H1 (cell line): Measurements from ENCODE around the gene IL1RAPL1. TPM values are rescaled to one million over a fixed set of nuclear protein-coding genes. Genes with fewer than 3 reads are reported as not detected.

Source experiments
- CTCF ChIA-PET: fragments of 300-600 bp; sonication (Branson Sonifier 250); formaldehyde crosslinking; loops from one replicate; lab custom pipeline; 2021; ENCODE audit not compliant: partially characterized antibody; lab: Charles Lee
- POLR2A ChIA-PET: fragments of 300-600 bp; sonication (Branson Sonifier 250); formaldehyde crosslinking; loops from one replicate; lab custom pipeline; 2021; ENCODE audit warnings: inconsistent platforms; ENCODE audit not compliant: partially characterized antibody; lab: Charles Lee
- DNase-seq, 2 experiments: peaks; one replicate each; pipeline versions ENCODE4 v3.0.0 to v3.0.0-alpha.2; 2010 to 2022; ENCODE audit warnings: low spot score in 2 of 2, low read depth in 1 of 2, mixed read lengths in 1 of 2
- FAIRE-seq: peaks from 2 replicates; lab custom pipeline; 2011; peaks lifted over from hg19 to GRCh38; lab: Jason Lieb, UNC
- H2AFZ ChIP-seq: 2 replicates; pipeline ENCODE4 v1.8.1; 2012; ENCODE audit warnings: low read length, inconsistent platforms
- H2AK5ac ChIP-seq: 2 replicates; pipeline ENCODE4 v1.6.1; 2013; ENCODE audit warnings: low read depth, low read length
- H2BK120ac ChIP-seq: replicated peaks from 2 replicates; pipeline ENCODE3; 2013; ENCODE audit warnings: low read depth, low read length, inconsistent platforms
- H2BK12ac ChIP-seq: 2 replicates; pipeline ENCODE4 v1.6.1; 2013; ENCODE audit warnings: low read depth, low read length
- H2BK15ac ChIP-seq: 2 replicates; pipeline ENCODE4 v1.6.1; 2013; ENCODE audit warnings: low read length
- H2BK20ac ChIP-seq: 2 replicates; pipeline ENCODE4 v1.6.1; 2013; ENCODE audit warnings: low read length
- H2BK5ac ChIP-seq: 2 replicates; pipeline ENCODE4 v1.6.1; 2013; ENCODE audit warnings: low read depth, low read length
- H3K14ac ChIP-seq: 2 replicates; pipeline ENCODE4 v1.6.1; 2013; ENCODE audit warnings: inconsistent platforms; ENCODE audit not compliant: insufficient read length
- H3K18ac ChIP-seq: 2 replicates; pipeline ENCODE4 v1.6.1; 2013; ENCODE audit warnings: low read length; ENCODE audit errors: extremely low read depth
- H3K23ac ChIP-seq: 2 replicates; pipeline ENCODE4 v1.6.1; 2013; ENCODE audit warnings: inconsistent platforms; ENCODE audit not compliant: insufficient read length
- H3K23me2 ChIP-seq: 2 replicates; pipeline ENCODE4 v1.6.1; 2013; ENCODE audit warnings: low read depth, low read length
- H3K27ac ChIP-seq: 2 replicates; pipeline ENCODE4 v1.6.1; 2011; ENCODE audit warnings: low read depth, low read length, inconsistent platforms
- H3K27me3 ChIP-seq, 4 experiments: replicated peaks in 1 of 4; 1 replicate in 1 of 4; 2 replicates in 3 of 4; pipeline versions ENCODE4 v1.6.1 to v1.8.1; 2011 to 2013; ENCODE audit warnings: low read length in 3 of 4, mild to moderate bottlenecking in 3 of 4, inconsistent platforms in 2 of 4, mixed read lengths in 2 of 4, moderate library complexity in 1 of 4; ENCODE audit not compliant: control insufficient read depth in 3 of 4, insufficient read depth in 3 of 4; ENCODE audit errors: extremely low read depth in 1 of 4
- H3K36me3 ChIP-seq, 4 experiments: 2 replicates each; pipeline versions ENCODE4 v1.6.1 to v1.8.1; 2011 to 2013; ENCODE audit warnings: mild to moderate bottlenecking in 4 of 4, low read length in 3 of 4, moderate library complexity in 2 of 4, control low read depth in 1 of 4, inconsistent platforms in 1 of 4; ENCODE audit not compliant: insufficient read depth in 4 of 4, control insufficient read depth in 2 of 4
- H3K4ac ChIP-seq: replicated peaks from 2 replicates; pipeline ENCODE3; 2013; ENCODE audit warnings: low read length, low read depth, mixed read lengths, inconsistent platforms; ENCODE audit not compliant: insufficient read length
- H3K4me1 ChIP-seq, 4 experiments: replicated peaks in 1 of 4; 1 replicate in 1 of 4; 2 replicates in 3 of 4; pipeline versions ENCODE4 v1.6.1 to v1.8.1; 2011 to 2013; ENCODE audit warnings: low read length in 3 of 4, inconsistent platforms in 2 of 4, mixed read lengths in 1 of 4; ENCODE audit not compliant: insufficient read depth in 4 of 4, control insufficient read depth in 3 of 4
- H3K4me2 ChIP-seq, 2 experiments: 2 replicates each; pipeline versions ENCODE4 v1.6.1 to v1.8.1; 2011 to 2013; ENCODE audit warnings: low read depth in 2 of 2, low read length in 2 of 2, control low read depth in 1 of 2, inconsistent platforms in 1 of 2, mild to moderate bottlenecking in 1 of 2; ENCODE audit not compliant: insufficient read depth in 1 of 2
- H3K4me3 ChIP-seq, 4 experiments: fragments of 200-600, 300-600 bp in 1 of 4; sonication (generic), shearing (Covaris generic), sonication (Bioruptor Twin) in 1 of 4; 2 replicates each; pipeline versions ENCODE4 v1.5.1 to v1.8.1; 2011 to 2016; ENCODE audit warnings: low read length in 4 of 4, low read depth in 3 of 4, control low read depth in 2 of 4, inconsistent platforms in 2 of 4, mild to moderate bottlenecking in 2 of 4, mixed read lengths in 1 of 4, moderate library complexity in 1 of 4; ENCODE audit not compliant: insufficient read depth in 2 of 4; ENCODE audit errors: extremely low read depth in 1 of 4
- H3K56ac ChIP-seq: replicated peaks from 2 replicates; pipeline ENCODE3; 2013; ENCODE audit warnings: low read depth, mild to moderate bottlenecking, mixed read lengths, low read length, inconsistent platforms; ENCODE audit not compliant: insufficient read length
- H3K79me1 ChIP-seq: 2 replicates; pipeline ENCODE4 v1.6.1; 2013; ENCODE audit warnings: low read depth, low read length, control low read depth
- H3K79me2 ChIP-seq, 2 experiments: 2 replicates each; pipeline versions ENCODE4 v1.6.1 to v1.8.1; 2012 to 2013; ENCODE audit warnings: low read length in 2 of 2, mild to moderate bottlenecking in 2 of 2, inconsistent platforms in 1 of 2; ENCODE audit not compliant: insufficient read depth in 2 of 2, control insufficient read depth in 1 of 2
- H3K9ac ChIP-seq, 4 experiments: replicated peaks in 1 of 4; 1 replicate in 1 of 4; 2 replicates in 3 of 4; pipeline versions ENCODE4 v1.6.1 to v1.8.1; 2011 to 2013; ENCODE audit warnings: low read depth in 3 of 4, low read length in 3 of 4, control low read depth in 2 of 4, mild to moderate bottlenecking in 2 of 4, moderate library complexity in 2 of 4, inconsistent platforms in 1 of 4; ENCODE audit errors: extremely low read depth in 1 of 4
- H3K9me3 ChIP-seq, 2 experiments: 2 replicates each; pipeline versions ENCODE4 v1.6.1 to v1.8.1; 2012 to 2013; ENCODE audit warnings: mild to moderate bottlenecking in 2 of 2, moderate library complexity in 2 of 2, control low read depth in 1 of 2, inconsistent platforms in 1 of 2, low read depth in 1 of 2, low read length in 1 of 2, mixed read lengths in 1 of 2; ENCODE audit not compliant: insufficient read depth in 2 of 2
- H4K20me1 ChIP-seq, 2 experiments: replicated peaks in 1 of 2; 2 replicates each; pipeline versions ENCODE3 to v1.8.1; 2011 to 2013; ENCODE audit warnings: inconsistent platforms in 2 of 2, low read length in 2 of 2, mild to moderate bottlenecking in 1 of 2; ENCODE audit not compliant: insufficient read depth in 2 of 2, control insufficient read depth in 1 of 2
- H4K5ac ChIP-seq: 2 replicates; pipeline ENCODE4 v1.6.1; 2013; ENCODE audit warnings: low read length, low read depth, mixed read lengths, inconsistent platforms; ENCODE audit not compliant: insufficient read length
- H4K8ac ChIP-seq: 2 replicates; pipeline ENCODE4 v1.8.0; 2013; ENCODE audit warnings: mild to moderate bottlenecking, moderate library complexity, low read length, inconsistent platforms; ENCODE audit not compliant: insufficient read depth; ENCODE audit errors: extremely low read depth
- H4K91ac ChIP-seq: replicated peaks from 2 replicates; pipeline ENCODE3; 2013; ENCODE audit warnings: low read length, mixed read lengths, inconsistent platforms; ENCODE audit not compliant: insufficient read length
- CEBPB ChIP-seq: IDR thresholded peaks from 2 replicates; pipeline ENCODE4 v1.6.1; 2012; ENCODE audit warnings: low read depth, low read length
- CREB1 ChIP-seq: IDR thresholded peaks from 2 replicates; pipeline ENCODE4 v1.6.1; 2012; ENCODE audit warnings: inconsistent platforms
- CTBP2 ChIP-seq: IDR thresholded peaks from 2 replicates; pipeline ENCODE4 v1.7.0; 2011; ENCODE audit warnings: borderline replicate concordance, mild to moderate bottlenecking, moderate library complexity, mixed read lengths, low read length; ENCODE audit not compliant: insufficient read depth, insufficient read length
- EGR1 ChIP-seq: IDR thresholded peaks from 2 replicates; pipeline ENCODE4 v1.6.1; 2011; ENCODE audit warnings: low read depth, low read length, borderline replicate concordance
- GTF2F1 ChIP-seq: IDR thresholded peaks from 2 replicates; pipeline ENCODE4 v1.6.1; 2012; ENCODE audit warnings: low read depth, low read length, improper control_type of control experiment, borderline replicate concordance
- HDAC6 ChIP-seq: IDR thresholded peaks from one replicate; pipeline ENCODE4 v1.7.1; 2012; ENCODE audit warnings: low read depth, mild to moderate bottlenecking, inconsistent platforms, low read length, moderate library complexity
- JUN ChIP-seq: IDR thresholded peaks from 2 replicates; pipeline ENCODE4 v1.6.1; 2011; ENCODE audit warnings: low read depth, mild to moderate bottlenecking, improper control_type of control experiment, low read length
- KDM5A ChIP-seq: fragments of 200-600 bp; IDR thresholded peaks from 2 replicates; pipeline ENCODE4 v1.7.1; 2012; ENCODE audit warnings: mild to moderate bottlenecking, low read length, inconsistent platforms, mixed read lengths
- NANOG ChIP-seq: IDR thresholded peaks from 2 replicates; pipeline ENCODE4 v1.6.1; 2011; ENCODE audit warnings: low read length, low read depth, mild to moderate bottlenecking, inconsistent platforms; ENCODE audit not compliant: insufficient read depth, poor library complexity, severe bottlenecking
- PHF8 ChIP-seq: fragments of 200-600 bp; sonication (generic); conservative IDR thresholded peaks from 2 replicates; pipeline ENCODE4 v1.7.1; 2012; ENCODE audit warnings: low read depth, mild to moderate bottlenecking, inconsistent platforms, low read length, moderate library complexity
- POLR2A ChIP-seq, 2 experiments: IDR thresholded peaks; 1 replicate in 1 of 2; 2 replicates in 1 of 2; pipeline ENCODE4 v1.6.1; 2011; ENCODE audit warnings: low read depth in 2 of 2, low read length in 2 of 2, mild to moderate bottlenecking in 2 of 2; ENCODE audit errors: control extremely low read depth in 1 of 2
- RNF2 ChIP-seq: fragments of 200-900, 300-1000 bp; sonication (generic); IDR thresholded peaks from 2 replicates; pipeline ENCODE4 v1.7.1; 2016; ENCODE audit warnings: borderline replicate concordance, low read depth, mild to moderate bottlenecking, antibody characterized with exemption, low read length; ENCODE audit not compliant: poor library complexity, severe bottlenecking; ENCODE audit errors: missing control alignments
- SIRT6 ChIP-seq: IDR thresholded peaks from one replicate; pipeline ENCODE4 v1.7.1; 2012; ENCODE audit warnings: low read length, inconsistent platforms
- SUZ12 ChIP-seq: fragments of 200-600 bp; sonication (generic); IDR thresholded peaks from 2 replicates; pipeline ENCODE4 v1.6.1; 2012; ENCODE audit warnings: mild to moderate bottlenecking, inconsistent platforms, low read length, moderate library complexity, mixed read lengths
- TAF1 ChIP-seq: IDR thresholded peaks from 2 replicates; pipeline ENCODE4 v1.6.1; 2011; ENCODE audit warnings: mild to moderate bottlenecking, low read depth, low read length
- polyA plus RNA-seq, 7 experiments: library from polyadenylated mRNA; depleted of rRNA in 3 of 7; stranded (reverse) in 5 of 7; unstranded in 2 of 7; fragments of >200 nt in 5 of 7; fragments of 200-250 nt in 2 of 7; gene quantifications; 1 replicate in 5 of 7; 2 replicates in 1 of 7; 4 replicates in 1 of 7; pipeline versions ENCODE4 v1.2.1 to v1.2.3, GENCODE V29; 2011 to 2013; ENCODE audit warnings: missing spikeins in 2 of 7, mixed read lengths in 2 of 7
- total RNA-seq: library from RNA; stranded (reverse); fragmentation: NEBNext Ultra II Directional; extraction: Animal tissue kit (Norgen Biotek cat#: 25700); gene quantifications from 2 replicates; pipeline ENCODE4 v1.2.1, GENCODE V29; 2021

IL1RAPL1 gene
- total and polyA plus RNA-seq, 2 of the 8 experiments (the other 6 are each of a cell fraction or from before 2014, with no cell fraction given): 0.11 to 0.35 TPM

DNA sequence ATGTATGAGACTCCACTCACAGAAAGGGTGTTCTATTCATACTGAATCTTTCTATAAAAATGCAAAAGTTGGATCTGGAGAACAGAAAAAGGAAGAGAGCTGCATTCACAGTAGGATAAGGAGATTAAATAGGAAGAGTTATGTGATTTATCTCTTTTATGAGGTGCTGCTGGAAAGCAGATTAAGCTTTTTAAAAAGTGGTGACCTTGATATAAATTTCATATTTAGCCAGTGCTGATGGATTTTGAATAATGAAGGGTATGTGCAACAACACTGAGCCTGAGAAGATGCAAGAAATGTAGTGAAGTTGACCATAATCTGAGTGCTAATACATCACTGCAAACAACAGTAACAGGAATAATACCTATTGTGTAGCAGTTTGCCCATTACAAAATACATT lies 795.6 kb downstream of the IL1RAPL1 start:
- Histone ChIP-seq H2AFZ (no peak overlapping the region), H3K14ac (no peak overlapping the region), H3K23ac (no peak overlapping the region), H3K36me3 (no peaks in the 10 kb centered on the region), H3K4me3 (no peak overlapping the region), H3K4ac (no peak overlapping the region), H3K79me1 (no peaks in the 10 kb centered on the region), H3K9ac (no peak overlapping the region), H2BK15ac (no peak overlapping the region), H3K23me2 (no peaks in the 10 kb centered on the region), H3K4me2 (no peak overlapping the region), H3K9me3 (no peaks in the 10 kb centered on the region), H4K5ac (no peak overlapping the region), H3K79me2 (no peaks in the 10 kb centered on the region), H2BK120ac (no peak overlapping the region), H4K20me1 (no peaks in the 10 kb centered on the region), H3K4me1 (no peaks in the 10 kb centered on the region), H3K18ac (no peak overlapping the region), H2BK20ac (no peak overlapping the region), H3K27ac (no peak overlapping the region), H3K27me3 (no peaks in the 10 kb centered on the region), H4K8ac (no peak overlapping the region), H2AK5ac (no peak overlapping the region), H4K91ac (no peak overlapping the region), H3K56ac (no peak overlapping the region), H2BK12ac (no peak overlapping the region), H2BK5ac (no peak overlapping the region)
- DNase-seq (no peak), FAIRE-seq (peak; percentile 42)
- no peak for TF ChIP-seq POLR2A (IDR thresholded peaks at IDR 0.05; ENCODE audit: control extremely low read depth in 1 of 2, low read depth in 2 of 2, low read length in 2 of 2)
- no peak for TF ChIP-seq PHF8
- no peak for TF ChIP-seq RNF2
- TF ChIP-seq SIRT6: no peak
- TF ChIP-seq GTF2F1: no peak
- TF ChIP-seq CTBP2: no peak
- no peak for TF ChIP-seq KDM5A
- no peak for TF ChIP-seq CREB1
- TF ChIP-seq TAF1: no peak
- no peak for TF ChIP-seq HDAC6
- no peak for TF ChIP-seq NANOG
- TF ChIP-seq JUN: no peak
- TF ChIP-seq CEBPB: no peak
- TF ChIP-seq EGR1: no peak
- TF ChIP-seq SUZ12: no peak
- ChIA-PET CTCF (no interaction called here), POLR2A (no interaction called here)
